DOHH2 (cell line): Measurements from ENCODE around the gene THSD7A.
A peak's percentile ranks its signal among the peaks of the same experiment; 100 is the strongest.

Source experiments
- H3F3A ChIP-seq: fragments of 200-600 bp; sonication (generic), shearing (Covaris generic); 2 replicates; pipeline ENCODE4 v1.6.0; 2016; ENCODE audit warnings: antibody characterized with exemption, mild to moderate bottlenecking; ENCODE audit not compliant: control insufficient read depth, insufficient read depth
- H3K27ac ChIP-seq: fragments of 200-600 bp; sonication (generic); 2 replicates; pipeline ENCODE4 v1.5.1; 2014; ENCODE audit warnings: low read depth, mild to moderate bottlenecking, low read length, moderate library complexity
- H3K27me3 ChIP-seq: fragments of 200-600 bp; sonication (generic); 2 replicates; pipeline ENCODE4 v1.6.1; 2014; ENCODE audit warnings: mild to moderate bottlenecking, low read length, mixed read lengths; ENCODE audit not compliant: control insufficient read depth
- H3K36me3 ChIP-seq: fragments of 200-600 bp; sonication (generic); 2 replicates; pipeline ENCODE4 v1.6.1; 2014; ENCODE audit warnings: mild to moderate bottlenecking, low read length, moderate library complexity, mixed read lengths; ENCODE audit not compliant: control insufficient read depth
- H3K4me1 ChIP-seq: fragments of 200-600 bp; sonication (generic); 2 replicates; pipeline ENCODE4 v1.6.1; 2014; ENCODE audit warnings: mild to moderate bottlenecking, low read length, mixed read lengths; ENCODE audit not compliant: control insufficient read depth
- H3K4me2 ChIP-seq: fragments of 200-600 bp; sonication (generic); 2 replicates; pipeline ENCODE4 v1.6.0; 2014; ENCODE audit warnings: mild to moderate bottlenecking, low read length, moderate library complexity
- H3K4me3 ChIP-seq: fragments of 200-600 bp; sonication (generic); 2 replicates; pipeline ENCODE4 v1.5.1; 2014; ENCODE audit warnings: mild to moderate bottlenecking, low read length, mixed read lengths
- H3K79me2 ChIP-seq: fragments of 200-600 bp; sonication (generic); 2 replicates; pipeline ENCODE4 v1.6.1; 2014; ENCODE audit warnings: mild to moderate bottlenecking, low read length, mixed read lengths; ENCODE audit not compliant: control insufficient read depth
- H3K9me2 ChIP-seq: fragments of 200-600 bp; sonication (generic); replicated peaks from 2 replicates; pipeline ENCODE4 v1.6.1; 2014; ENCODE audit warnings: mild to moderate bottlenecking, low read length, mixed read lengths; ENCODE audit not compliant: control insufficient read depth
- H3K9me3 ChIP-seq: fragments of 200-600 bp; sonication (generic); 2 replicates; pipeline ENCODE4 v1.6.1; 2014; ENCODE audit warnings: antibody characterized with exemption, low read length, mixed read lengths; ENCODE audit not compliant: control insufficient read depth, insufficient read depth
- H4K20me1 ChIP-seq: fragments of 200-600 bp; sonication (generic); 2 replicates; pipeline ENCODE4 v1.6.0; 2014; ENCODE audit warnings: low read depth, mild to moderate bottlenecking, antibody characterized with exemption, low read length, moderate library complexity; ENCODE audit not compliant: control insufficient read depth, insufficient read depth
- EZH2phosphoT487 ChIP-seq: fragments of 200-600 bp; sonication (generic); IDR thresholded peaks from 2 replicates; pipeline ENCODE4 v1.6.1; 2017; ENCODE audit warnings: borderline replicate concordance, mild to moderate bottlenecking, antibody characterized with exemption, low read length, moderate library complexity, mixed read lengths
- TF ChIP-seq, protein P1 (sequence below): fragments of 200-600 bp; sonication (generic); IDR thresholded peaks from one replicate; pipeline ENCODE4 v1.5.1; 2014; ENCODE audit warnings: antibody characterized with exemption, mild to moderate bottlenecking, low read depth, low read length; ENCODE audit not compliant: poor library complexity, severe bottlenecking

The THSD7A gene

DNA sequence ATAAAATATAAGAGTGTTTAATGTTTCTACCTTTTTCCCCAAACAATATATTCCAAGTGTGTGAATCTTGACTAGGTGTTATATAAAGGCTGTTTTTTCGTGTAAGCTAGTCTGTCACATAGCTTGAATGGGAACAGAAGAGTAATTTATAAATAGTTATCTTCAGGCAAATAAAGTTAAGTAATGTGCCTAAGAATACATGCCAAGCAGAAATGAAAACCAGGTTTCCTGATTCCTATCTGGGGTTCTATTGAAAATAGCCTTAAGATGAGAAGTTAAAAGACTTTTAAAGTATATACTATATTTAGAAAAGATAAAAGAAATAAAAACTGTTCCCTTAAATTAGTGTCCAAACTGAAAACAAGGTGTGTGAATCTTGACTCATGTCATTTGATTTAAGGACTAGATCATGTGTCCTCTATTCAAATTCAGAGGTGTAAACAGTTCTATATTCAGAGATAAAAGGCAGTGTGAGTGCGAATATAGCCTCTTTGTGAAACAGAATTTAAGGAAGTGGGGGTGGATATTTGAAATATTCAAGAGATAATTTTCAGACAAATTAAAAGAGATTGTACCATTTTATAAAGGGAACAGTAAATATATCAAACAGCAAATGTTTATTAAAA, 247.5 kb downstream of the THSD7A start:
- TF ChIP-seq EZH2phosphoT487 = no peak
- TF ChIP-seq, protein P1, sequence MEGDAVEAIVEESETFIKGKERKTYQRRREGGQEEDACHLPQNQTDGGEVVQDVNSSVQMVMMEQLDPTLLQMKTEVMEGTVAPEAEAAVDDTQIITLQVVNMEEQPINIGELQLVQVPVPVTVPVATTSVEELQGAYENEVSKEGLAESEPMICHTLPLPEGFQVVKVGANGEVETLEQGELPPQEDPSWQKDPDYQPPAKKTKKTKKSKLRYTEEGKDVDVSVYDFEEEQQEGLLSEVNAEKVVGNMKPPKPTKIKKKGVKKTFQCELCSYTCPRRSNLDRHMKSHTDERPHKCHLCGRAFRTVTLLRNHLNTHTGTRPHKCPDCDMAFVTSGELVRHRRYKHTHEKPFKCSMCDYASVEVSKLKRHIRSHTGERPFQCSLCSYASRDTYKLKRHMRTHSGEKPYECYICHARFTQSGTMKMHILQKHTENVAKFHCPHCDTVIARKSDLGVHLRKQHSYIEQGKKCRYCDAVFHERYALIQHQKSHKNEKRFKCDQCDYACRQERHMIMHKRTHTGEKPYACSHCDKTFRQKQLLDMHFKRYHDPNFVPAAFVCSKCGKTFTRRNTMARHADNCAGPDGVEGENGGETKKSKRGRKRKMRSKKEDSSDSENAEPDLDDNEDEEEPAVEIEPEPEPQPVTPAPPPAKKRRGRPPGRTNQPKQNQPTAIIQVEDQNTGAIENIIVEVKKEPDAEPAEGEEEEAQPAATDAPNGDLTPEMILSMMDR = no peak
- Histone ChIP-seq H3K36me3 (no peaks in the 10 kb centered on the region), H3K9me3 (no peaks in the 10 kb centered on the region), H3F3A (no peaks in the 10 kb centered on the region), H3K27ac (peak overlapping the region; percentile 0; the same call in 1 of the 2 replicates), H3K27me3 (no peaks in the 10 kb centered on the region), H3K9me2 (no peaks in the 10 kb centered on the region), H3K4me3 (no peak overlapping the region), H4K20me1 (no peaks in the 10 kb centered on the region), H3K79me2 (no peaks in the 10 kb centered on the region), H3K4me2 (peak overlapping the region; percentile 15; the same call in 1 of the 2 replicates), H3K4me1 (peaks cover 16% of the 10 kb centered on the region)

DNA sequence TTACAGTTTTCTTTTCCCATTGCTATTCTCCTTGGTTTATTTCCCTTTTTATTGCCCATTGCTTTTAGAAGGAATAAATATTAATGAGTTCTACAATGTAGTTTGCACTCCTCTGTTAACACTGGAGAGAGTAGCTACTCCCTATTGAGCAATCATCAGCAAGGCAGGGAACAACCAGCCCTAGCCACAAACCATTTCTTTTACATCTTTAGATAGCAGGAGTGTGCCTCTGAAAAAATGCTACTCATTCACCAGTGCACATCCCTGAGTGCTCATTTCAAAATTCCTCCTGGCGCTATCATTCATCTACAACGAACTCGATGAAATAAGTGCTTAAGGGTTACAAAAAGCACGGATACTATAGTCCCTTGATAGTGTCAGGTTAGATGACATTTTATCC, 252.9 kb downstream of the THSD7A start:
- H3K4me3 ChIP-seq = no peak overlapping the region
- H3K36me3 ChIP-seq = no peaks in the 10 kb centered on the region
- H3K9me3 ChIP-seq = no peaks in the 10 kb centered on the region
- H4K20me1 ChIP-seq = no peaks in the 10 kb centered on the region
- H3K27ac ChIP-seq = no peak overlapping the region
- no peak overlapping the region for H3K4me2 ChIP-seq
- no peaks in the 10 kb centered on the region for H3K79me2 ChIP-seq
- TF ChIP-seq EZH2phosphoT487 = no peak
- TF ChIP-seq, protein P1 = no peak
- H3K27me3 ChIP-seq = no peaks in the 10 kb centered on the region
- no peaks in the 10 kb centered on the region for H3F3A ChIP-seq
- no peaks in the 10 kb centered on the region for H3K9me2 ChIP-seq
- H3K4me1 ChIP-seq = peaks cover 4% of the 10 kb centered on the region

- Histone ChIP-seq H3K36me3 (no peaks in the 10 kb centered on the region), H3K9me2 (no peaks in the 10 kb centered on the region), H3K9me3 (no peaks in the 10 kb centered on the region), H3F3A (no peaks in the 10 kb centered on the region), H3K79me2 (no peaks in the 10 kb centered on the region), H3K27ac (no peak overlapping the region), H4K20me1 (no peaks in the 10 kb centered on the region), H3K4me1 (no peaks in the 10 kb centered on the region), H3K4me2 (no peak overlapping the region), H3K4me3 (no peak overlapping the region), H3K27me3 (no peaks in the 10 kb centered on the region)
- TF ChIP-seq, protein P1 = no peak
- no peak for TF ChIP-seq EZH2phosphoT487
Observed at GRCh38 chr7:11576310-11576709, 255.7 kb downstream of the THSD7A start.
